ENCODE results near the gene EDARADD.

GRCh38 chr1:236516929-236517704 is 123.0 kb downstream of the EDARADD start:
- TF ChIP-seq CTCF (IDR thresholded peaks at IDR 0.05) (no peak), ZFX (IDR thresholded peaks at IDR 0.05; ENCODE audit: borderline replicate concordance) (no peak)
